ENCODE results near the gene HNMT. TPM values are rescaled to one million over a fixed set of nuclear protein-coding genes. Genes with fewer than 3 reads are reported as not detected.

HNMT gene
- total and polyA plus RNA-seq, 2 of the 8 experiments (the other 6 are each of a cell fraction or from before 2014, with no cell fraction given) = 1.6 to 3.6 TPM

DNA sequence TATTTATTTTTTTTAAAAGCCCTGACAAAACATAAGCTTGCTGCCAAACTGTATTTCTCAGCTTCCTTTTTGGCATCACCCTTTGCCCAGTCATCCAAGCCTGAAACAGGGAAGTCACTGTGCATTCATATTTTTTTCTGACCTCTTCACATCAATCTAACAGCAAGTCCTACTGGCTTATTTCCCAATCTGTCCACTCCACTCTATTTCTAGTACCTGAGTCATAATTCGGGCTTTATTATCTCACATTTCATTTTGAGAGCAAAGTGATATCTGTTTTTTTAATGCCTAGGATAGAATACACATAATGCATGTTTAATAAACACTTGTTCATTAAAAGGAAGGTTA is 5.1 kb downstream of the HNMT start:
- Histone ChIP-seq H3K23ac (ENCODE audit: insufficient read length) (no peak overlapping the region), H3K18ac (ENCODE audit: extremely low read depth, low read length) (no peak overlapping the region), H3K36me3 (ENCODE audit: control insufficient read depth in 2 of 4, insufficient read depth in 4 of 4, low read length in 3 of 4) (no peaks in the 10 kb centered on the region), H2BK120ac (replicated peaks; ENCODE audit: low read depth, low read length) (no peak overlapping the region), H2AK5ac (ENCODE audit: low read depth, low read length) (no peak overlapping the region), H4K91ac (replicated peaks; ENCODE audit: insufficient read length, low read length) (no peak overlapping the region), H3K4me2 (ENCODE audit: insufficient read depth in 1 of 2, low read depth in 2 of 2, low read length in 2 of 2) (no peak overlapping the region), H3K9me3 (ENCODE audit: insufficient read depth in 2 of 2, low read depth in 1 of 2, low read length in 1 of 2) (no peaks in the 10 kb centered on the region), H2BK12ac (ENCODE audit: low read depth, low read length) (no peak overlapping the region), H3K23me2 (ENCODE audit: low read depth, low read length) (no peaks in the 10 kb centered on the region), H3K4ac (replicated peaks; ENCODE audit: insufficient read length, low read depth, low read length) (no peak overlapping the region), H3K14ac (ENCODE audit: insufficient read length) (no peak overlapping the region), H2BK15ac (ENCODE audit: low read length) (no peak overlapping the region), H4K5ac (ENCODE audit: insufficient read length, low read depth, low read length) (no peak overlapping the region), H2BK20ac (ENCODE audit: low read length) (no peak overlapping the region), H4K8ac (ENCODE audit: extremely low read depth, insufficient read depth, low read length) (no peak overlapping the region), H3K79me1 (ENCODE audit: low read depth, low read length) (no peaks in the 10 kb centered on the region), H3K4me3 (ENCODE audit: extremely low read depth in 1 of 4, insufficient read depth in 2 of 4, low read depth in 3 of 4, low read length in 4 of 4) (no peak overlapping the region), H3K79me2 (ENCODE audit: control insufficient read depth in 1 of 2, insufficient read depth in 2 of 2, low read length in 2 of 2) (no peaks in the 10 kb centered on the region), H2BK5ac (ENCODE audit: low read depth, low read length) (no peak overlapping the region), H3K9ac (replicated peaks in 1 of 4; ENCODE audit: extremely low read depth in 1 of 4, low read depth in 3 of 4, low read length in 3 of 4) (no peak overlapping the region), H3K4me1 (replicated peaks in 1 of 4; ENCODE audit: control insufficient read depth in 3 of 4, insufficient read depth in 4 of 4, low read length in 3 of 4) (peaks cover 0 to 4% (median under 1%) of the 10 kb centered on the region in 4 experiments; a peak in 3 of 7 replicates), H3K27ac (ENCODE audit: low read depth, low read length) (no peak overlapping the region), H3K56ac (replicated peaks; ENCODE audit: insufficient read length, low read depth, low read length) (no peak overlapping the region), H2AFZ (ENCODE audit: low read length) (no peak overlapping the region), H4K20me1 (replicated peaks in 1 of 2; ENCODE audit: control insufficient read depth in 1 of 2, insufficient read depth in 2 of 2, low read length in 2 of 2) (no peaks in the 10 kb centered on the region), H3K27me3 (replicated peaks in 1 of 4; ENCODE audit: control insufficient read depth in 3 of 4, extremely low read depth in 1 of 4, insufficient read depth in 3 of 4, low read length in 3 of 4) (no peaks in the 10 kb centered on the region)
- ChIA-PET CTCF (ENCODE audit: partially characterized antibody) (no interaction called here), POLR2A (ENCODE audit: partially characterized antibody) (no interaction called here)
- no peak for FAIRE-seq
- WGBS, 2 experiments (ENCODE audit: extremely low coverage in 1 of 2, insufficient coverage in 1 of 2, insufficient read length in 1 of 2, insufficient replicate concordance in 2 of 2, low coverage in 1 of 2, low lambda C conversion rate in 2 of 2, missing lambda C conversion rate in 1 of 2) = 93% methylated on average over 1 of the region's 1 CpG; no CpG with 5 or more reads in 1 of the 2 experiments
- DNase-seq (ENCODE audit: low read depth in 1 of 2, low spot score in 2 of 2) = no peak
- TF ChIP-seq RNF2 (IDR thresholded peaks at IDR 0.05; ENCODE audit: borderline replicate concordance, low read depth, low read length, missing control alignments, poor library complexity, severe bottlenecking) = no peak
- no peak for TF ChIP-seq RFX5 (IDR thresholded peaks at IDR 0.05; ENCODE audit: borderline replicate concordance, low read depth, low read length)
- TF ChIP-seq TAF1 (IDR thresholded peaks at IDR 0.05; ENCODE audit: low read depth, low read length) = no peak
- no peak for TF ChIP-seq YY1 (IDR thresholded peaks at IDR 0.05; ENCODE audit: low read depth, low read length)
- no peak for TF ChIP-seq JUN (IDR thresholded peaks at IDR 0.05; ENCODE audit: low read depth, low read length)
- TF ChIP-seq HDAC2 (IDR thresholded peaks at IDR 0.05; ENCODE audit: borderline replicate concordance in 1 of 2, low read depth in 2 of 2, low read length in 2 of 2) = no peak
- no peak for TF ChIP-seq RBBP5 (IDR thresholded peaks at IDR 0.05; ENCODE audit: borderline replicate concordance, low read depth, low read length)
- TF ChIP-seq, protein P1, sequence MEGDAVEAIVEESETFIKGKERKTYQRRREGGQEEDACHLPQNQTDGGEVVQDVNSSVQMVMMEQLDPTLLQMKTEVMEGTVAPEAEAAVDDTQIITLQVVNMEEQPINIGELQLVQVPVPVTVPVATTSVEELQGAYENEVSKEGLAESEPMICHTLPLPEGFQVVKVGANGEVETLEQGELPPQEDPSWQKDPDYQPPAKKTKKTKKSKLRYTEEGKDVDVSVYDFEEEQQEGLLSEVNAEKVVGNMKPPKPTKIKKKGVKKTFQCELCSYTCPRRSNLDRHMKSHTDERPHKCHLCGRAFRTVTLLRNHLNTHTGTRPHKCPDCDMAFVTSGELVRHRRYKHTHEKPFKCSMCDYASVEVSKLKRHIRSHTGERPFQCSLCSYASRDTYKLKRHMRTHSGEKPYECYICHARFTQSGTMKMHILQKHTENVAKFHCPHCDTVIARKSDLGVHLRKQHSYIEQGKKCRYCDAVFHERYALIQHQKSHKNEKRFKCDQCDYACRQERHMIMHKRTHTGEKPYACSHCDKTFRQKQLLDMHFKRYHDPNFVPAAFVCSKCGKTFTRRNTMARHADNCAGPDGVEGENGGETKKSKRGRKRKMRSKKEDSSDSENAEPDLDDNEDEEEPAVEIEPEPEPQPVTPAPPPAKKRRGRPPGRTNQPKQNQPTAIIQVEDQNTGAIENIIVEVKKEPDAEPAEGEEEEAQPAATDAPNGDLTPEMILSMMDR (IDR thresholded peaks at IDR 0.05; ENCODE audit: control extremely low read depth in 1 of 3, insufficient read depth in 1 of 3, low read depth in 1 of 3, low read length in 3 of 3) = no peak
- TF ChIP-seq TEAD4 (IDR thresholded peaks at IDR 0.05; ENCODE audit: low read depth, low read length) = no peak
- no peak for TF ChIP-seq ASH2L (IDR thresholded peaks at IDR 0.05; ENCODE audit: low read length)
- no peak for TF ChIP-seq CHD1 (IDR thresholded peaks at IDR 0.05; ENCODE audit: low read depth, low read length)
- no peak for TF ChIP-seq KDM1A (IDR thresholded peaks at IDR 0.05; ENCODE audit: borderline replicate concordance, low read length)
